ENCODE measurements around the gene FSHB.
"Not testable (repeated sequence)": the region's sequence is repeated elsewhere in the genome, so short reads cannot be mapped to it uniquely, and the experiment has no call there.

FSHB gene

GRCh38 chr11:30260813-30261212 lies 30.0 kb downstream of the FSHB start:
- no peak overlapping the region for H4K91ac ChIP-seq (ENCODE audit: low read depth, low read length, poor library complexity)
- no peaks in the 10 kb centered on the region for H3K36me3 ChIP-seq (replicated peaks in 1 of 2; ENCODE audit: control insufficient read depth in 2 of 2, insufficient read depth in 2 of 2, low read length in 2 of 2)
- WGBS, 2 donors (ENCODE audit: extremely low coverage in 2 of 2, insufficient read length in 2 of 2, insufficient replicate concordance in 1 of 2), result no CpG with 5 or more reads among the region's 1 CpG
- H3K4me3 ChIP-seq (ENCODE audit: low read length in 2 of 2), result no peak overlapping the region
- no peak overlapping the region for H3K4me2 ChIP-seq (ENCODE audit: insufficient read depth, low read length, poor library complexity, severe bottlenecking)
- H2BK120ac ChIP-seq (ENCODE audit: low read depth, low read length), result no peak overlapping the region
- H3K18ac ChIP-seq (ENCODE audit: low read length), result no peak overlapping the region
- no peaks in the 10 kb centered on the region for H3K27me3 ChIP-seq (ENCODE audit: control insufficient read depth in 3 of 3, insufficient read depth in 3 of 3, low read depth in 1 of 3, low read length in 3 of 3)
- no peak overlapping the region for H3K23ac ChIP-seq (ENCODE audit: low read depth, low read length, poor library complexity)
- no peak overlapping the region for H3K27ac ChIP-seq (replicated peaks; ENCODE audit: low read length)
- no peak overlapping the region for H3K4ac ChIP-seq (ENCODE audit: low read length)
- H4K8ac ChIP-seq (ENCODE audit: low read depth, low read length), result no peak overlapping the region
- H3K14ac ChIP-seq (ENCODE audit: low read length), result no peak overlapping the region
- H2BK5ac ChIP-seq (ENCODE audit: low read length), result no peak overlapping the region
- DNase-seq (ENCODE audit: low spot score), result no peak
- H2AK5ac ChIP-seq (ENCODE audit: low read depth, low read length), result no peak overlapping the region
- no peaks in the 10 kb centered on the region for H3K79me1 ChIP-seq (ENCODE audit: low read depth, low read length)
- H2BK12ac ChIP-seq (ENCODE audit: low read length), result no peak overlapping the region
- no peaks in the 10 kb centered on the region for H3K9me3 ChIP-seq (replicated peaks in 1 of 2; ENCODE audit: control insufficient read depth in 2 of 2, insufficient read depth in 1 of 2, low read depth in 1 of 2, low read length in 2 of 2)
- H2BK15ac ChIP-seq (ENCODE audit: low read length), result no peak overlapping the region
- H2AFZ ChIP-seq (ENCODE audit: low read length), result no peak overlapping the region
- no peak overlapping the region for H3K9ac ChIP-seq (ENCODE audit: low read depth, low read length, poor library complexity)
- no peaks in the 10 kb centered on the region for H3K4me1 ChIP-seq (ENCODE audit: control insufficient read depth in 2 of 2, insufficient read depth in 1 of 2, low read depth in 1 of 2, low read length in 2 of 2)

GRCh38 chr11:30261821-30262220 lies 31.0 kb downstream of the FSHB start:
- H3K18ac ChIP-seq (ENCODE audit: low read length), result no peak overlapping the region
- H3K36me3 ChIP-seq (replicated peaks in 1 of 2; ENCODE audit: control insufficient read depth in 2 of 2, insufficient read depth in 2 of 2, low read length in 2 of 2), result no peaks in the 10 kb centered on the region
- H2BK5ac ChIP-seq (ENCODE audit: low read length), result no peak overlapping the region
- H4K8ac ChIP-seq (ENCODE audit: low read depth, low read length), result no peak overlapping the region
- H3K27me3 ChIP-seq (ENCODE audit: control insufficient read depth in 3 of 3, insufficient read depth in 3 of 3, low read depth in 1 of 3, low read length in 3 of 3), result no peaks in the 10 kb centered on the region
- H3K4me1 ChIP-seq (ENCODE audit: control insufficient read depth in 2 of 2, insufficient read depth in 1 of 2, low read depth in 1 of 2, low read length in 2 of 2), result no peaks in the 10 kb centered on the region
- no peak overlapping the region for H2BK12ac ChIP-seq (ENCODE audit: low read length)
- no peak overlapping the region for H3K27ac ChIP-seq (replicated peaks; ENCODE audit: low read length)
- H3K4ac ChIP-seq (ENCODE audit: low read length), result no peak overlapping the region
- H4K91ac ChIP-seq (ENCODE audit: low read depth, low read length, poor library complexity), result no peak overlapping the region
- no peaks in the 10 kb centered on the region for H3K79me1 ChIP-seq (ENCODE audit: low read depth, low read length)
- no peak overlapping the region for H2AK5ac ChIP-seq (ENCODE audit: low read depth, low read length)
- no peaks in the 10 kb centered on the region for H3K9me3 ChIP-seq (replicated peaks in 1 of 2; ENCODE audit: control insufficient read depth in 2 of 2, insufficient read depth in 1 of 2, low read depth in 1 of 2, low read length in 2 of 2)
- H3K9ac ChIP-seq (ENCODE audit: low read depth, low read length, poor library complexity), result no peak overlapping the region
- no peak overlapping the region for H3K4me3 ChIP-seq (ENCODE audit: low read length in 2 of 2)
- no peak overlapping the region for H2BK120ac ChIP-seq (ENCODE audit: low read depth, low read length)
- H2BK15ac ChIP-seq (ENCODE audit: low read length), result no peak overlapping the region
- no peak overlapping the region for H3K14ac ChIP-seq (ENCODE audit: low read length)
- H3K23ac ChIP-seq (ENCODE audit: low read depth, low read length, poor library complexity), result no peak overlapping the region
- no peak overlapping the region for H2AFZ ChIP-seq (ENCODE audit: low read length)
- no peak for DNase-seq (ENCODE audit: low spot score)
- H3K4me2 ChIP-seq (ENCODE audit: insufficient read depth, low read length, poor library complexity, severe bottlenecking), result no peak overlapping the region
- no CpG with 5 or more reads among the region's 1 CpG for WGBS, 2 donors (ENCODE audit: extremely low coverage in 2 of 2, insufficient read length in 2 of 2, insufficient replicate concordance in 1 of 2)

- WGBS, 2 donors (ENCODE audit: extremely low coverage in 2 of 2, insufficient read length in 2 of 2, insufficient replicate concordance in 1 of 2), result no CpG with 5 or more reads among the region's 9 CpGs
- not testable (repeated sequence) for H3K36me3 ChIP-seq (replicated peaks in 1 of 2; ENCODE audit: control insufficient read depth in 2 of 2, insufficient read depth in 2 of 2, low read length in 2 of 2); H3K4me1 ChIP-seq (ENCODE audit: control insufficient read depth in 2 of 2, insufficient read depth in 1 of 2, low read depth in 1 of 2, low read length in 2 of 2); H3K4me2 ChIP-seq (ENCODE audit: insufficient read depth, low read length, poor library complexity, severe bottlenecking); H3K9me3 ChIP-seq (replicated peaks in 1 of 2; ENCODE audit: control insufficient read depth in 2 of 2, insufficient read depth in 1 of 2, low read depth in 1 of 2, low read length in 2 of 2); H3K4ac ChIP-seq (ENCODE audit: low read length); H2AFZ ChIP-seq (ENCODE audit: low read length); H3K23ac ChIP-seq (ENCODE audit: low read depth, low read length, poor library complexity); H2BK120ac ChIP-seq (ENCODE audit: low read depth, low read length); H3K9ac ChIP-seq (ENCODE audit: low read depth, low read length, poor library complexity); H4K91ac ChIP-seq (ENCODE audit: low read depth, low read length, poor library complexity); H3K27ac ChIP-seq (replicated peaks; ENCODE audit: low read length); DNase-seq (ENCODE audit: low spot score); H3K14ac ChIP-seq (ENCODE audit: low read length); H3K18ac ChIP-seq (ENCODE audit: low read length); H3K4me3 ChIP-seq (ENCODE audit: low read length in 2 of 2); H2BK5ac ChIP-seq (ENCODE audit: low read length); H2BK12ac ChIP-seq (ENCODE audit: low read length); H2BK15ac ChIP-seq (ENCODE audit: low read length); H3K27me3 ChIP-seq (ENCODE audit: control insufficient read depth in 3 of 3, insufficient read depth in 3 of 3, low read depth in 1 of 3, low read length in 3 of 3); H4K8ac ChIP-seq (ENCODE audit: low read depth, low read length); H3K79me1 ChIP-seq (ENCODE audit: low read depth, low read length); H2AK5ac ChIP-seq (ENCODE audit: low read depth, low read length)
Measured at GRCh38 chr11:30268638-30269037, 37.8 kb downstream of the FSHB start.

- no peak overlapping the region for H2BK12ac ChIP-seq (ENCODE audit: low read length)
- H4K8ac ChIP-seq (ENCODE audit: low read depth, low read length), result no peak overlapping the region
- H2AK5ac ChIP-seq (ENCODE audit: low read depth, low read length), result no peak overlapping the region
- H3K27ac ChIP-seq (replicated peaks; ENCODE audit: low read length), result no peak overlapping the region
- no peak overlapping the region for H3K23ac ChIP-seq (ENCODE audit: low read depth, low read length, poor library complexity)
- no peak overlapping the region for H2BK5ac ChIP-seq (ENCODE audit: low read length)
- no peak overlapping the region for H2BK15ac ChIP-seq (ENCODE audit: low read length)
- no peaks in the 10 kb centered on the region for H3K9me3 ChIP-seq (replicated peaks in 1 of 2; ENCODE audit: control insufficient read depth in 2 of 2, insufficient read depth in 1 of 2, low read depth in 1 of 2, low read length in 2 of 2)
- no peak overlapping the region for H3K18ac ChIP-seq (ENCODE audit: low read length)
- no peak for DNase-seq (ENCODE audit: low spot score)
- H2BK120ac ChIP-seq (ENCODE audit: low read depth, low read length), result no peak overlapping the region
- H3K4ac ChIP-seq (ENCODE audit: low read length), result no peak overlapping the region
- H2AFZ ChIP-seq (ENCODE audit: low read length), result no peak overlapping the region
- no peaks in the 10 kb centered on the region for H3K27me3 ChIP-seq (ENCODE audit: control insufficient read depth in 3 of 3, insufficient read depth in 3 of 3, low read depth in 1 of 3, low read length in 3 of 3)
- no peak overlapping the region for H3K9ac ChIP-seq (ENCODE audit: low read depth, low read length, poor library complexity)
- H3K14ac ChIP-seq (ENCODE audit: low read length), result no peak overlapping the region
- H3K4me1 ChIP-seq (ENCODE audit: control insufficient read depth in 2 of 2, insufficient read depth in 1 of 2, low read depth in 1 of 2, low read length in 2 of 2), result no peaks in the 10 kb centered on the region
- no peak overlapping the region for H3K4me2 ChIP-seq (ENCODE audit: insufficient read depth, low read length, poor library complexity, severe bottlenecking)
- no peaks in the 10 kb centered on the region for H3K79me1 ChIP-seq (ENCODE audit: low read depth, low read length)
- no peaks in the 10 kb centered on the region for H3K36me3 ChIP-seq (replicated peaks in 1 of 2; ENCODE audit: control insufficient read depth in 2 of 2, insufficient read depth in 2 of 2, low read length in 2 of 2)
- H3K4me3 ChIP-seq (ENCODE audit: low read length in 2 of 2), result no peak overlapping the region
- H4K91ac ChIP-seq (ENCODE audit: low read depth, low read length, poor library complexity), result no peak overlapping the region
Measured at GRCh38 chr11:30270671-30271070, 39.9 kb downstream of the FSHB start.
